CD14-positive monocyte (primary cell): ENCODE data around the gene USO1. TPM values are rescaled to one million over a fixed set of nuclear protein-coding genes. Genes with fewer than 3 reads are reported as not detected.

Experiments used
- DNase-seq, 3 donors: peaks; one replicate each; pipeline ENCODE4 v3.0.0-alpha.2; 2011 to 2022
- H2AFZ ChIP-seq: 2 replicates; pipeline ENCODE4 v1.6.0; 2012; ENCODE audit warnings: mild to moderate bottlenecking, low read depth, low read length, inconsistent platforms; ENCODE audit not compliant: insufficient read depth, poor library complexity, severe bottlenecking
- H3K27ac ChIP-seq, 2 donors: 1 replicate in 1 of 2; 2 replicates in 1 of 2; pipeline ENCODE4 v1.5.1; 2012 to 2013; ENCODE audit warnings: low read length in 2 of 2, control low read depth in 1 of 2, inconsistent platforms in 1 of 2, low read depth in 1 of 2, mild to moderate bottlenecking in 1 of 2
- H3K27me3 ChIP-seq, 2 donors: one replicate each; pipeline versions ENCODE4 v1.6.0 to v1.6.1; 2011 to 2013; ENCODE audit warnings: low read length in 2 of 2; ENCODE audit not compliant: control insufficient read depth in 2 of 2, insufficient read depth in 2 of 2
- H3K36me3 ChIP-seq, 2 donors: replicated peaks in 1 of 2; 1 replicate in 1 of 2; 2 replicates in 1 of 2; pipeline versions ENCODE4 v1.5.1 to v1.6.1; 2012 to 2013; ENCODE audit warnings: low read length in 2 of 2, control low read depth in 1 of 2, inconsistent platforms in 1 of 2, mild to moderate bottlenecking in 1 of 2; ENCODE audit not compliant: insufficient read depth in 2 of 2, control insufficient read depth in 1 of 2
- H3K4me1 ChIP-seq, 2 donors: 1 replicate in 1 of 2; 2 replicates in 1 of 2; pipeline versions ENCODE4 v1.5.1 to v1.6.1; 2012 to 2013; ENCODE audit warnings: low read length in 2 of 2, control low read depth in 1 of 2, inconsistent platforms in 1 of 2, mild to moderate bottlenecking in 1 of 2, moderate library complexity in 1 of 2; ENCODE audit not compliant: insufficient read depth in 2 of 2, control insufficient read depth in 1 of 2
- H3K4me2 ChIP-seq: replicated peaks from 2 replicates; pipeline ENCODE3; 2012; ENCODE audit warnings: low read length, moderate library complexity, mild to moderate bottlenecking; ENCODE audit not compliant: poor library complexity, severe bottlenecking; ENCODE audit errors: extremely low read depth
- H3K4me3 ChIP-seq, 3 experiments: fragments of 200-600 bp in 1 of 3; sonication (generic) in 1 of 3; replicated peaks in 1 of 3; 1 replicate in 2 of 3; 2 replicates in 1 of 3; pipeline ENCODE4 v1.5.1; 2011 to 2013; ENCODE audit warnings: low read length in 3 of 3, mild to moderate bottlenecking in 3 of 3, control low read depth in 2 of 3, low read depth in 2 of 3, inconsistent platforms in 1 of 3, moderate library complexity in 1 of 3
- H3K79me2 ChIP-seq: 2 replicates; pipeline ENCODE4 v1.6.0; 2012; ENCODE audit warnings: mild to moderate bottlenecking, control low read depth, inconsistent platforms, low read length, moderate library complexity; ENCODE audit not compliant: insufficient read depth
- H3K9ac ChIP-seq: 2 replicates; pipeline ENCODE4 v1.6.0; 2017; ENCODE audit warnings: low read length, mild to moderate bottlenecking; ENCODE audit not compliant: insufficient read depth, poor library complexity, severe bottlenecking
- H3K9me3 ChIP-seq, 2 donors: replicated peaks in 1 of 2; 1 replicate in 1 of 2; 2 replicates in 1 of 2; pipeline versions ENCODE4 v1.5.1 to v1.6.1; 2012 to 2013; ENCODE audit warnings: low read length in 2 of 2, control low read depth in 1 of 2; ENCODE audit not compliant: control insufficient read depth in 1 of 2, insufficient read depth in 1 of 2
- H4K20me1 ChIP-seq: 2 replicates; pipeline ENCODE4 v1.6.0; 2012; ENCODE audit warnings: mild to moderate bottlenecking, low read length, control low read depth, moderate library complexity; ENCODE audit not compliant: insufficient read depth
- H3K27ac Mint-ChIP-seq, 7 donors: one replicate each; pipeline ENCODE4 v1.8.0; 2020; ENCODE audit warnings: mild to moderate bottlenecking in 7 of 7, mixed read lengths in 7 of 7, moderate library complexity in 6 of 7, inconsistent platforms in 2 of 7
- H3K27me3 Mint-ChIP-seq, 3 donors: one replicate each; pipeline ENCODE4 v1.8.0; 2021 to 2022; ENCODE audit warnings: low read depth in 3 of 3, mild to moderate bottlenecking in 3 of 3, mixed read lengths in 3 of 3, moderate library complexity in 3 of 3, inconsistent platforms in 1 of 3
- H3K36me3 Mint-ChIP-seq, 2 donors: one replicate each; pipeline ENCODE4 v1.8.0; 2020; ENCODE audit warnings: mixed read lengths in 2 of 2, inconsistent platforms in 1 of 2, mild to moderate bottlenecking in 1 of 2
- H3K4me1 Mint-ChIP-seq: one replicate; pipeline ENCODE4 v1.8.0; 2020; ENCODE audit warnings: mild to moderate bottlenecking, mixed read lengths
- H3K4me3 Mint-ChIP-seq, 2 donors: one replicate each; pipeline ENCODE4 v1.8.0; 2020; ENCODE audit warnings: mild to moderate bottlenecking in 2 of 2, mixed read lengths in 2 of 2, moderate library complexity in 1 of 2
- H3K9me3 Mint-ChIP-seq, 7 donors: one replicate each; pipeline ENCODE4 v1.8.0; 2020 to 2022; ENCODE audit warnings: mixed read lengths in 7 of 7, mild to moderate bottlenecking in 6 of 7, moderate library complexity in 6 of 7, inconsistent platforms in 2 of 7
- CTCF ChIP-seq: fragments of 200-600 bp; IDR thresholded peaks from one replicate; pipeline ENCODE4 v1.8.0; 2022; ENCODE audit warnings: antibody characterized with exemption, mild to moderate bottlenecking
- WGBS: methylation state at CpG from one replicate; pipeline ENCODE4 v1.1.5; 2013; ENCODE audit warnings: missing lambda C conversion rate; ENCODE audit not compliant: insufficient coverage; 5-methylcytosine and 5-hydroxymethylcytosine counted together
- intact Hi-C, 2 donors: fragments of 100-400 bp; cut with micrococcal nuclease; formaldehyde crosslinking; loops; one replicate each; pipeline versions ENCODE4 v1.15.0 to v1.15.1; 2023
- polyA minus RNA-seq: library from RNA; depleted of rRNA, polyadenylated mRNA; stranded (reverse); fragments of >200 nt; gene quantifications from 2 replicates; pipeline ENCODE4 v1.2.3, GENCODE V29; 2012
- polyA plus RNA-seq, 3 donors: library from polyadenylated mRNA; depleted of rRNA in 1 of 3; unstranded in 2 of 3; stranded (reverse) in 1 of 3; fragments of 300-500 nt in 2 of 3; fragments of >200 nt in 1 of 3; fragmentation: Illumina TruSeq in 2 of 3; gene quantifications; 1 replicate in 2 of 3; 2 replicates in 1 of 3; pipeline ENCODE4 v1.2.3, GENCODE V29; 2012 to 2021
- total RNA-seq, 12 experiments: library from RNA in 1 of 12; stranded (reverse) in 1 of 12; fragments of 120-200 nt in 1 of 12; gene quantifications; one replicate each; pipeline ENCODE4 v1.2.4 and lab custom pipeline; 2013 to 2026; ENCODE audit warnings: mixed read lengths in 6 of 12, inconsistent platforms in 1 of 12

The USO1 gene
- total RNA-seq (2013) = 49.3 TPM
- 10 to 100 TPM; 15.4 to 26.9 (median 17.5) TPM for polyA plus RNA-seq
- polyA minus RNA-seq = 10.9 and 18.0 TPM in 2 replicates
- 46.6 to 72.9 (median 59.2) reads per million in 11 experiments for total RNA-seq (lab: John Stamatoyannopoulos, UW)

GRCh38 chr4:75724066-75724866, at the start of gene USO1:
Gene USO1, plus strand, starts transcription at chr4:75724577. Its CDS starts 243 bp downstream, at chr4:75724820.
- peak within 1 kb of the TSS; percentile 70 to 95 (median 89) for H3K4me3 ChIP-seq
- H3K4me1 ChIP-seq = peaks cover 25 to 32% of the 10 kb centered on the region in 2 donors
- peaks cover 48% of the 10 kb centered on the region for H3K79me2 ChIP-seq
- H3K36me3 ChIP-seq = peaks cover 0 to 3% of the 10 kb centered on the region in 2 donors
- H4K20me1 ChIP-seq = peaks cover 8% of the 10 kb centered on the region
- WGBS = under 1% methylated on average over 46 of the region's 48 CpGs
- no peaks in the 10 kb centered on the region for H3K27me3 ChIP-seq
- peak within 1 kb of the TSS; percentile 98 to 99 (median 99) for H3K27ac Mint-ChIP-seq
- peak within 1 kb of the TSS; percentile 95 to 96 for H3K27ac ChIP-seq
- peak within 1 kb of the TSS; percentile 95 for H3K9ac ChIP-seq
- no peaks in the 10 kb centered on the region for H3K9me3 ChIP-seq
- H3K4me1 Mint-ChIP-seq = peaks cover 47% of the 10 kb centered on the region
- peaks cover 0 to 6% of the 10 kb centered on the region in 2 donors for H3K36me3 Mint-ChIP-seq
- H3K27me3 Mint-ChIP-seq = peaks cover 0 to 3% (median 0%) of the 10 kb centered on the region in 3 donors
- H3K4me3 Mint-ChIP-seq = peak within 1 kb of the TSS; percentile 98 to 99
- intact Hi-C loops = loop anchor here (2.0 to 10.0 kb wide), 2 partner anchors 51 to 209 kb away; partner anchors contain the start of genes RCHY1 (in 2 of the 2), THAP6 (in 2 of the 2) and G3BP2 (in 1 of the 2)
- peak within 1 kb of the TSS; percentile 93 for H3K4me2 ChIP-seq
- TF ChIP-seq CTCF = peak; percentile 77
- peak within 1 kb of the TSS; percentile 90 for H2AFZ ChIP-seq
- H3K9me3 Mint-ChIP-seq = peaks cover 0 to 3% (median 0%) of the 10 kb centered on the region in 7 donors
- peak; percentile 98 to 99 (median 99) for DNase-seq

- Mint-ChIP-seq H3K4me3 (no peak overlapping the region), H3K36me3 (peaks cover 0 to 3% of the 10 kb centered on the region in 2 donors), H3K27me3 (no peaks in the 10 kb centered on the region), H3K27ac (peak overlapping the region in 1 of 7 donors; percentile 77), H3K4me1 (peaks cover 23% of the 10 kb centered on the region), H3K9me3 (peaks cover 0 to 6% (median 0%) of the 10 kb centered on the region in 7 donors)
- Histone ChIP-seq H4K20me1 (peaks cover 11% of the 10 kb centered on the region), H3K27ac (no peak overlapping the region), H3K4me2 (no peak overlapping the region), H3K79me2 (peaks cover 31% of the 10 kb centered on the region), H3K36me3 (no peaks in the 10 kb centered on the region), H3K27me3 (no peaks in the 10 kb centered on the region), H3K4me1 (peaks cover 14 to 32% of the 10 kb centered on the region in 2 donors), H3K9me3 (no peaks in the 10 kb centered on the region), H3K9ac (no peak overlapping the region), H3K4me3 (no peak overlapping the region), H2AFZ (no peak overlapping the region)
- TF ChIP-seq CTCF = no peak
- intact Hi-C loops = no loop called here
- 96% methylated on average over 9 of the region's 11 CpGs for WGBS
- DNase-seq = no peak
Observed at GRCh38 chr4:75675004-75675531, 49.3 kb upstream of the USO1 start.
